SU-DHL-6 (cell line): Measurements from ENCODE around the gene PPIA.

Experiments used
- H2AFZ ChIP-seq: fragments of 200-600 bp; sonication (generic); 2 replicates; pipeline ENCODE4 v1.6.1; 2014; ENCODE audit warnings: low read depth, mild to moderate bottlenecking, moderate library complexity, mixed read lengths, antibody characterized with exemption, low read length; ENCODE audit not compliant: severe bottlenecking
- H3F3A ChIP-seq: fragments of 200-600 bp; shearing (Covaris generic); 2 replicates; pipeline ENCODE4 v1.6.0; 2016; ENCODE audit warnings: antibody characterized with exemption, mild to moderate bottlenecking; ENCODE audit not compliant: insufficient read depth
- H3K27ac ChIP-seq: fragments of 200-600 bp; sonication (generic); 2 replicates; pipeline ENCODE4 v1.5.1; 2016; ENCODE audit warnings: low read depth, mild to moderate bottlenecking, low read length, moderate library complexity, mixed read lengths
- H3K27me3 ChIP-seq: fragments of 200-600 bp; sonication (generic), shearing (Covaris generic); 2 replicates; pipeline ENCODE4 v1.6.0; 2014; ENCODE audit warnings: mild to moderate bottlenecking, low read length
- H3K36me3 ChIP-seq: fragments of 200-600 bp; sonication (generic); 2 replicates; pipeline ENCODE4 v1.6.1; 2014; ENCODE audit warnings: mild to moderate bottlenecking, low read length, mixed read lengths
- H3K4me2 ChIP-seq: fragments of 300-600, 200-600 bp; shearing (Covaris generic), sonication (generic); 2 replicates; pipeline ENCODE4 v1.6.0; 2014; ENCODE audit warnings: low read length, low read depth, mild to moderate bottlenecking; ENCODE audit not compliant: poor library complexity, severe bottlenecking
- H3K4me3 ChIP-seq: fragments of 200-600 bp; sonication (generic); 2 replicates; pipeline ENCODE4 v1.5.1; 2014; ENCODE audit warnings: antibody characterized with exemption, low read length, mild to moderate bottlenecking, mixed read lengths; ENCODE audit not compliant: insufficient read depth, poor library complexity, severe bottlenecking
- H3K79me2 ChIP-seq: fragments of 200-600 bp; sonication (generic); 2 replicates; pipeline ENCODE4 v1.6.1; 2014; ENCODE audit warnings: mild to moderate bottlenecking, low read length, moderate library complexity; ENCODE audit not compliant: insufficient read depth
- H3K9ac ChIP-seq: fragments of 200-600 bp; sonication (generic); 2 replicates; pipeline ENCODE4 v1.7.0; 2014; ENCODE audit warnings: mild to moderate bottlenecking, low read length
- H3K9me2 ChIP-seq: fragments of 200-600 bp; sonication (generic); replicated peaks from 2 replicates; pipeline ENCODE4 v1.6.1; 2014; ENCODE audit warnings: low read length; ENCODE audit not compliant: insufficient read depth
- H3K9me3 ChIP-seq: fragments of 200-600 bp; sonication (generic); 2 replicates; pipeline ENCODE4 v1.6.1; 2014; ENCODE audit warnings: low read length, mixed read lengths; ENCODE audit not compliant: insufficient read depth
- H4K20me1 ChIP-seq: fragments of 200-600 bp; sonication (generic); 2 replicates; pipeline ENCODE4 v1.6.1; 2014; ENCODE audit warnings: low read depth, mild to moderate bottlenecking, antibody characterized with exemption, low read length, moderate library complexity, mixed read lengths
- CTCF ChIP-seq: fragments of 200-600 bp; sonication (generic); IDR thresholded peaks from one replicate; pipeline ENCODE4 v1.5.1; 2017; ENCODE audit warnings: antibody characterized with exemption, mild to moderate bottlenecking, low read length, moderate library complexity; ENCODE audit not compliant: insufficient read depth, poor library complexity, severe bottlenecking
- EZH2phosphoT487 ChIP-seq: fragments of 200-600 bp; sonication (generic), shearing (Covaris generic); conservative IDR thresholded peaks from 2 replicates; pipeline ENCODE4 v1.6.1; 2018; ENCODE audit warnings: mild to moderate bottlenecking, antibody characterized with exemption, low read length, moderate library complexity, mixed read lengths

Gene PPIA

GRCh38 chr7:44847920-44848634 is 51.6 kb downstream of the PPIA start, which contains the start of gene H2AZ2:
Gene H2AZ2, minus strand, starts transcription at chr7:44848087. Its CDS starts 116 bp downstream, at chr7:44847971.
- Histone ChIP-seq H3K9me3 (no peaks in the 10 kb centered on the region), H3K9me2 (no peaks in the 10 kb centered on the region), H3K79me2 (peaks cover 49% of the 10 kb centered on the region), H3K4me3 (peak within 1 kb of the TSS; percentile 98), H2AFZ (peak within 1 kb of the TSS; percentile 87), H4K20me1 (peaks cover 28% of the 10 kb centered on the region), H3K27me3 (no peaks in the 10 kb centered on the region), H3K4me2 (peak within 1 kb of the TSS; percentile 93), H3K9ac (peak within 1 kb of the TSS; percentile 93), H3K27ac (peak within 1 kb of the TSS; percentile 93), H3K36me3 (no peaks in the 10 kb centered on the region), H3F3A (peaks cover 45% of the 10 kb centered on the region)
- TF ChIP-seq EZH2phosphoT487 (no peak), CTCF (no peak)

- Histone ChIP-seq H3K36me3 (no peaks in the 10 kb centered on the region), H2AFZ (peak overlapping the region; percentile 87), H4K20me1 (peaks cover 23% of the 10 kb centered on the region), H3K27me3 (no peaks in the 10 kb centered on the region), H3F3A (peaks cover 45% of the 10 kb centered on the region), H3K79me2 (peaks cover 36% of the 10 kb centered on the region), H3K27ac (peak overlapping the region; percentile 90), H3K9me2 (no peaks in the 10 kb centered on the region), H3K4me2 (peak overlapping the region; percentile 91), H3K4me3 (peak overlapping the region; percentile 95), H3K9ac (peak overlapping the region; percentile 93), H3K9me3 (no peaks in the 10 kb centered on the region)
- TF ChIP-seq CTCF (no peak), EZH2phosphoT487 (no peak)
Observed at GRCh38 chr7:44849259-44849884, 52.9 kb downstream of the PPIA start.

GRCh38 chr7:44849885-44850544 is 53.5 kb downstream of the PPIA start:
- peaks cover 40% of the 10 kb centered on the region for H3F3A ChIP-seq
- H3K4me3 ChIP-seq = no peak overlapping the region
- TF ChIP-seq CTCF (no peak), EZH2phosphoT487 (no peak)
- H3K79me2 ChIP-seq = peaks cover 29% of the 10 kb centered on the region
- peaks cover 17% of the 10 kb centered on the region for H4K20me1 ChIP-seq
- no peak overlapping the region for H2AFZ ChIP-seq
- H3K9me3 ChIP-seq = no peaks in the 10 kb centered on the region
- no peaks in the 10 kb centered on the region for H3K27me3 ChIP-seq
- peak overlapping the region; percentile 13 for H3K4me2 ChIP-seq
- no peaks in the 10 kb centered on the region for H3K9me2 ChIP-seq
- H3K9ac ChIP-seq = peak overlapping the region; percentile 93; the same call in 1 of the 2 replicates
- H3K27ac ChIP-seq = no peak overlapping the region
- no peaks in the 10 kb centered on the region for H3K36me3 ChIP-seq
